Fibroblast of skin of abdomen (primary cell): ENCODE data around the gene CTDP1.
"Not testable (repeated sequence)": the region's sequence is repeated elsewhere in the genome, so short reads cannot be mapped to it uniquely, and the experiment has no call there.

Source experiments
- DNase-seq: peaks from one replicate; pipeline ENCODE4 v3.0.0-alpha.2; 2013

The CTDP1 gene

GRCh38 chr18:79705272-79705671, 25.7 kb downstream of the CTDP1 start:
- no peak for DNase-seq

- DNase-seq = no peak
Observed at GRCh38 chr18:79706006-79706405, 26.4 kb downstream of the CTDP1 start.

- DNase-seq = no peak
Observed at GRCh38 chr18:79706658-79707057, 27.1 kb downstream of the CTDP1 start.

GRCh38 chr18:79707239-79707638, 27.6 kb downstream of the CTDP1 start:
- DNase-seq = no peak

DNA sequence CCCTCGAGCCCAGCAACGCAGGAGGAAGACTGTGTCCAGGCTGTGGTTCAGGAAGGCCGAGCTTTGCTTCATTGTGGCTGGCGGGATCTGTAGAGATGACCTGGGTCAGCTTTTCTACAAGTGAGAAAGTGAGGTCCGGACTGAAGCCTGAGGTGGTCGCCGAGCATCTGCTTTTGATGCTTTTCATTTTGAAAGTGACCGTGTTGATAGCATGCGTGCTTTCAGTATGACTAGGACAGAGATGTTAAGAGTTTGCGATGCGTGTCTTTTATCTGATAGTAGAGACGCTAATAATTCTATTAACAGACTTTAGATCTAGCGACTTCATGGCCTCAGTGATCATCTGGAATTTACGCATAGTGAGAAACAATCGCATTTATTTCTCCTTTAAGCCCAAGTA, 28.1 kb downstream of the CTDP1 start:
- DNase-seq = no peak

DNA sequence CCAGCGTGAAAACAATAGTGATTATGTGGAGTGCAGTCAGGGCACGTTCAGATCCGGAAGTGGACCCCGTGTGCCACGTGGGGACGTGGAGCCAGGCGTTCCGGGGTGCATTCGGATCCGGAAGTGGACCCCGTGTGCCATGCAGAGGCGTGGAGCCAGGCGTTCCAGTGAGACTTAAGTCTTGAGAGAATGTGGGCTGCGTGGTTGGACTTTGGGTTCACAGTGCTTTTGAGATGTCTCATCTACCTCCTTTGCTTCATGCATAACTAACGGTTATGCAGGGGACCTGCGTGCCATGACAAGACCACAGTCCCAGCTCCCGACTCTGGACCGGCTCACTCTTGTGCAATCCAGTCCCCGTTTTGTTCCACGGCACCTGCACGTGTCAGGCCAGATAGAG, 28.8 kb downstream of the CTDP1 start:
- no peak for DNase-seq

DNA sequence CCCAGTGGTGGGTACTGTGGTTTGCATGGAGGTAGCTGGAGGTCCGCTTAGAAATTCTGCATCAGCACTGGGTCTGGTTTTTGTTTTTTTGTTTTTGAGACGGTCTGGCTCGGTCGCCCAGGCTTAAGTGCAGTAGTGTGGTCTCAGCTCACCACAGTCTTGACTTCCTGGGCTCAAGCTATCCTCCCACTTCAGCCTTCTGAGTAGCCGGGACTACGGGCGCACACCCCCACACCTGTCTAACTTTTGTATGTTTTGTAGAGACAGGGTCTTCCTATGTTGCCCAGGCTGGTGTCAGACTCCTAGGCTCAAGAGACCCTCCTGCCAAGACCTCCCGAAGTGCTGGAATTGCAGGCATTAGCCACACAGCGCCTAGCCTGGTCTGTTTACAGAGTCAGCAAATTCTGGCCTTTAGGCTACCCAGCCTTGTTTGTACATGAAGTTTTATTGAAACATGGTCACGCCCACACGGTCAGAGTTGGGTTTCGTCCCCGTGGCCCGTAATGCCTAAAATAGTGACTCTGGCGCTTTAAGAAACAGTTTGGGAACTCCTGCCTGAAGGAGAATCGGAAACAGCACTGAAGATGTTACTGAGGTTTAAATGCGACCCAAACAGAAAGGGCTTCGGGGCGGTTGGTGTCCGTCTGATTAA, 32.7 kb downstream of the CTDP1 start:
- DNase-seq = no peak

DNA sequence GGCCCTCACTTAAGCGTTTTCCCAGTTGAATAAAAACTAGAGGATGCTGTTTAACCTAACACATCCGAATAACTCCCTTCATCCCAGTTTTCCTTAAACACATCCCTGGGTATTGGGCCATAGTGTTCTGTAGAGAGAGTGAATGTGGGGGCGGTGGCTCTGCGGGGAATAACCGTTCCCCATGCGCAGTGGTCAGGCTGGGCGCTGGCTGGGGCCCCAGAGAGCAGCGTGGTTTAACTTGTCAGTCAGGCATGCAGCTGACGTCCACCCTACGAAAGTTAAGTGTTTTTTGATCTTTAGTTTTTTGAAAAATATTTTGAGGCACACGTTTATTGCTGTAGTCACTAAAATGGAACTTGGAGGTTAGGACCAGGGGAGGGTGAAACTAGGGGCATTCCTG, 33.7 kb downstream of the CTDP1 start:
- DNase-seq = no peak

DNA sequence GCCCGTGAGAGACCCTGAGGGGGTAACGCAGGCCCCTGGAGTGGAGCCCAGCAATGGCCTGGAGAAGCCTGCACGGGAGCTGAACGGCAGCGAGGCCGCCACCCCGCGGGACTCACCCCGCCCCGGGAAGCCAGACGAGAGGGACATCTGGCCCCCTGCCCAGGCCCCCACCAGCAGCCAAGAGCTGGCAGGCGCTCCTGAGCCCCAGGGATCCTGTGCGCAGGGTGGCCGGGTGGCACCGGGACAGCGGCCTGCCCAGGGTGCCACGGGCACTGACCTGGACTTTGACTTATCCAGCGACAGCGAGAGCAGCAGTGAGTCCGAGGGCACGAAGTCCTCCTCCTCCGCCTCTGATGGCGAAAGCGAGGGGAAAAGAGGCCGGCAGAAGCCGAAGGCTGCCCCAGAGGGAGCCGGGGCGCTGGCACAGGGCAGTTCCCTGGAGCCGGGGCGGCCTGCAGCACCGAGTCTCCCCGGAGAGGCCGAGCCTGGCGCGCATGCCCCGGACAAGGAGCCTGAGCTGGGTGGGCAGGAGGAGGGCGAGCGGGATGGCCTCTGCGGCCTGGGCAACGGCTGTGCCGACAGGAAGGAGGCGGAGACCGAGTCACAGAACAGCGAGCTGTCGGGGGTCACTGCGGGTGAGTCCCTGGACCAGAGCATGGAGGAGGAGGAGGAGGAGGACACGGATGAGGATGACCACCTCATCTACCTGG, 35.1 kb downstream of the CTDP1 start:
- no peak for DNase-seq

GRCh38 chr18:79715280-79715679, 35.7 kb downstream of the CTDP1 start:
- DNase-seq = no peak

DNA sequence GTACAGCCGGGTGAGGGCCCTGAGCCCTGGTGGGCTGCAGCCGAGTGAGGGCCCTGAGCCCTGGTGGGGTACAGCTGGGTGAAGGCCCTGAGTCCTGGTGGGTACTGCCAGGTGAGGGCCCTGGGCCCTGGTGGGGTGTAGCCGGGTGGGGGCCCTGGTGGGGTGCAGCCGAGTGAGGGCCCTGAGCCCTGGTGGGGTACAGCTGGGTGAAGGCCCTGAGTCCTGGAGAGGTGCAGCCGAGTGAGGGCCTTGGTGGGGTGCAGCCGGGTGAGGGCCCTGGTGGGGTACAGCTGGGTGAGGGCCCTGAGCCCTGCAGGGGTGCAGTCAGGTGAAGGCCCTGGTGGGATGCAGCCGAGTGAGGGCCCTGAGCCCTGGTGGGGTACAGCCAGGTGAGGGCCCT, 37.5 kb downstream of the CTDP1 start:
- DNase-seq = no peak

GRCh38 chr18:79717555-79718074, 38.0 kb downstream of the CTDP1 start:
- no peak for DNase-seq

GRCh38 chr18:79718126-79718525, 38.5 kb downstream of the CTDP1 start:
- DNase-seq = no peak

GRCh38 chr18:79718878-79719477, 39.4 kb downstream of the CTDP1 start:
- no peak for DNase-seq

- DNase-seq = not testable (repeated sequence)
Observed at GRCh38 chr18:79719478-79720358, 40.1 kb downstream of the CTDP1 start.

DNA sequence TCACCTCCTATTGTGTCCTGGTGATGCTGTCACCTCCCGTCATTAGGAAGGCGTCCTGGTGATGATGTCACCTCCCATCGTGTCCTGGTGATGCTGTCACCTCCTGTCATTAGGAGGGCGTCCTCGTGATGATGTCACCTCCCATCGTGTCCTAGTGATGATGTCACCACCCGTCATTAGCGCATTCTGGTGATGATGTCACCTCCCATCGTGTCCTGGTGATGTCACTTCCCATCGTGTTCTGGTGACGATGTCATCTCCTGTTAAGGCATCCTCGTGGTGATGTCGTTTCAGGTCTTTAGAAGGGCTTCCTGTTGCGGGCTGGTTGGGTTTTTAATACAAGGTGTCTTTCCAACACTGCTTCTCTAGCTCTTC, 40.7 kb downstream of the CTDP1 start:
- DNase-seq = no peak

- no peak for DNase-seq
Observed at GRCh38 chr18:79723036-79723435, 43.4 kb downstream of the CTDP1 start.

DNA sequence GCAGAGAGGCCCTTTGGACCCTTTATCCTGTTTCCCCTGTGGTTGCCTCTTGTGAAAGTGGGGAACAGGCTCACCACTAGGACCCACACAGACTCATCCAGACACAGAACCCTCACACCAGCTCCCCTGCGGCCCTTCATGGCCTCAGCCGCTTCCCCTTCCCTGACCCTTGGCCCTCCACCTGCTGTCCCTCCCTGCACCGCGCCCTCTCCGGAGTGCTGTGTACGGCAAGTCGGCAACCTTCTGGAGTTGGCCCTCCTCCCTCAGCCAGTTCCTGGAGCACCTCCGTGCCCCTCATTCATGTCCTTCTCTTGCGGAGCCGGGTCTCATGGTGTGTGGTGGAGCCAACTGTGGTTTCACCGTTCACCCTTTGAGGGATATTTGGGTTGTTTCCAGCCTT, 44.0 kb downstream of the CTDP1 start:
- no peak for DNase-seq

DNA sequence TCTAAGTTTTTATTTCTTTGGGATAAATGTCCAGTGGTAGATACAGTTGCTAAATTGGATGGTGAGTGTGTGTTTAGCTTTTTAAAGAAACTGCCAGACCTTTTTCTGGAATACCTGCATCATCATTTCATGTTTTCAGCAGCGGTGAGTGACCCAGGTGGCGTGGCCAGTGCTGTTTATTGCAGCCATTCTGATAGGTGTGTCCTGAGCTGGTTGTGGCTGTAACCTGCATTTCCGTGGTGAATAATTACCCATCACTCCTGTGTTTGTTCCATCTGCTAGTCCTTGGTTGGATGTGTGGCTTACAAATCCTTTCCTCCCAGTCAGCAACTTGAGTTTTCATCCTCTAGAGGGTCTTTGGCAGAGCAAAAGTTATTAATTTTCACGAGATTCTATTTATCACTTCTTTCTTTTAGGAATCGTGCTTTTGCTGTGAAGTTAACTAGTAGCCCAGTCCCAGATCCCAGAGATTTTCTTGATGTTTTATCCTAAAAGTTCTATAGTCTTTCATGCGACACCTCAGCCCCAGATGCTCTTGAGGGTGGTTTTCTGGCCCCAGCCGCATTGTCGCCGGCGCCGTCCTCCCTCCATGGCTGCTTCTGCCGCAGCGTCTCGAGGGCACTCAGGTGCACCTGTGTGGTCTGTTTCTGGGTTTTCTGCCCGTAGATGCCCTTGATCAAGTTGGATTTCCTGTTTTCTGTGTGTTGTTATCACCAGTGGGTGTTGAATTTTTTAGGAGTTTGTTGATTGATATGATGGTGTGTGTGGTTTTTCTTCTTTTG, 44.9 kb downstream of the CTDP1 start:
- DNase-seq = no peak

GRCh38 chr18:79725486-79725885, 45.9 kb downstream of the CTDP1 start:
- DNase-seq = no peak

DNA sequence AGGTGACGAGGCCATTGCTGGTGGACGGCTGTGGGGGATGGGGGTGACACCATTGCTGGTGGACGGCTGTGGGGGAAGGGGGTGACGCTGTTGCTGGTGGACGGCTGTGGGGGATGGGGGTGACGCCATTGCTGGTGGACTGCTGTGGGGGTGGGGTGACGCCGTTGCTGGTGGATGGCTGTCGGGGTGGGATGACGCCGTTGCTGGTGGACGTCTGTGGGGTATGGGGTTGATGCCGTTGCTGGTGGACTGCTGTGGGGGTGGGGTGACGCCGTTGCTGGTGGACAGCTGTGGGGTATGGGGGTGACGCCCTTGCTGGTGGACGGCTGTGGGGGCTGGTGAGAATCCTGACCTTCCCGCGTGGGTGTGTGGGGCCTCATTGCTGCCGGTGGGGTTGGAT, 47.1 kb downstream of the CTDP1 start:
- DNase-seq = no peak

- DNase-seq = no peak
Observed at GRCh38 chr18:79727211-79727610, 47.6 kb downstream of the CTDP1 start.
